ENCODE results near the gene MCM8. TPM values are rescaled to one million over a fixed set of nuclear protein-coding genes. Genes with fewer than 3 reads are reported as not detected.
A peak's percentile ranks its signal among the peaks of the same experiment; 100 is the strongest.

The MCM8 gene
- total RNA-seq, 1 donor from 2014 or later, result 4.7 TPM

- H3K36me3 ChIP-seq (ENCODE audit: control insufficient read depth in 3 of 3, insufficient read depth in 3 of 3, low read length in 3 of 3), result peaks cover 2 to 23% (median 19%) of the 10 kb centered on the region in 3 donors
- no peak overlapping the region for H3K9ac ChIP-seq (ENCODE audit: low read depth in 1 of 3, low read length in 3 of 3)
- H3K9me3 ChIP-seq (ENCODE audit: control insufficient read depth in 3 of 3, low read length in 3 of 3), result no peaks in the 10 kb centered on the region
- H3K4me1 ChIP-seq (ENCODE audit: control insufficient read depth in 3 of 3, insufficient read depth in 3 of 3, low read length in 3 of 3), result no peaks in the 10 kb centered on the region
- no peak overlapping the region for H3K27ac ChIP-seq (ENCODE audit: low read depth, low read length)
- no peaks in the 10 kb centered on the region for H3K27me3 ChIP-seq (ENCODE audit: control insufficient read depth in 3 of 3, insufficient read depth in 3 of 3, low read length in 3 of 3)
- H3K4me3 ChIP-seq (ENCODE audit: low read length in 3 of 3), result no peak overlapping the region
Measured at GRCh38 chr20:5990946-5991345, 40.5 kb downstream of the MCM8 start.

GRCh38 chr20:5991623-5992441 lies 41.4 kb downstream of the MCM8 start:
- no peak overlapping the region for H3K4me3 ChIP-seq (ENCODE audit: low read length in 3 of 3)
- no peak overlapping the region for H3K9ac ChIP-seq (ENCODE audit: low read depth in 1 of 3, low read length in 3 of 3)
- H3K27ac ChIP-seq (ENCODE audit: low read depth, low read length), result no peak overlapping the region
- H3K4me1 ChIP-seq (ENCODE audit: control insufficient read depth in 3 of 3, insufficient read depth in 3 of 3, low read length in 3 of 3), result no peaks in the 10 kb centered on the region
- no peaks in the 10 kb centered on the region for H3K27me3 ChIP-seq (ENCODE audit: control insufficient read depth in 3 of 3, insufficient read depth in 3 of 3, low read length in 3 of 3)
- peaks cover 2 to 18% (median 15%) of the 10 kb centered on the region in 3 donors for H3K36me3 ChIP-seq (ENCODE audit: control insufficient read depth in 3 of 3, insufficient read depth in 3 of 3, low read length in 3 of 3)
- no peaks in the 10 kb centered on the region for H3K9me3 ChIP-seq (ENCODE audit: control insufficient read depth in 3 of 3, low read length in 3 of 3)

GRCh38 chr20:5996765-5997164 lies 46.3 kb downstream of the MCM8 start:
- no peak overlapping the region for H3K9ac ChIP-seq (ENCODE audit: low read depth in 1 of 3, low read length in 3 of 3)
- no peaks in the 10 kb centered on the region for H3K27me3 ChIP-seq (ENCODE audit: control insufficient read depth in 3 of 3, insufficient read depth in 3 of 3, low read length in 3 of 3)
- no peaks in the 10 kb centered on the region for H3K9me3 ChIP-seq (ENCODE audit: control insufficient read depth in 3 of 3, low read length in 3 of 3)
- no peak overlapping the region for H3K27ac ChIP-seq (ENCODE audit: low read depth, low read length)
- H3K36me3 ChIP-seq (ENCODE audit: control insufficient read depth in 3 of 3, insufficient read depth in 3 of 3, low read length in 3 of 3), result peaks cover 2 to 11% (median 6%) of the 10 kb centered on the region in 3 donors
- H3K4me3 ChIP-seq (ENCODE audit: low read length in 3 of 3), result no peak overlapping the region
- H3K4me1 ChIP-seq (ENCODE audit: control insufficient read depth in 3 of 3, insufficient read depth in 3 of 3, low read length in 3 of 3), result no peaks in the 10 kb centered on the region

DNA sequence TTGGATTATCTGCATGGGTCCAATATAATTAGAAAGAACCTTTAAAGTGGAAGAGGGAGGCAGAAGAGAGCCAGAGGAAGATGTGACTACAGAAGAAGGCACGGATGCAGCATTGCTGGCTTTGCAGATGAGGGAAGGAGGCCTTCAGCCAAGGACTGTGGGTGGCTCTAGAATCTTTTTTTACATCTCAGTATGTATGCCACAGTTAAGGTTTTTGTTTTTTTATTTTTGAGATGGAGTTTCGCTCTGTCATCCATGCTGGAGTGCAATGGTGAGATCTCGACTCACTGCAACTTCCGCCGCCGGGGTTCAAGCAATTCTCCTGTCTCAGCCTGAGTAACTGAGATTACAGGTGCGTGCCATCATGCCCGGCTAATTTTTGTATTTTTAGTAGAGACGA lies 49.3 kb downstream of the MCM8 start:
- H3K27me3 ChIP-seq (ENCODE audit: control insufficient read depth in 3 of 3, insufficient read depth in 3 of 3, low read length in 3 of 3), result no peaks in the 10 kb centered on the region
- no peak overlapping the region for H3K9ac ChIP-seq (ENCODE audit: low read depth in 1 of 3, low read length in 3 of 3)
- H3K4me1 ChIP-seq (ENCODE audit: control insufficient read depth in 3 of 3, insufficient read depth in 3 of 3, low read length in 3 of 3), result no peaks in the 10 kb centered on the region
- H3K27ac ChIP-seq (ENCODE audit: low read depth, low read length), result no peak overlapping the region
- no peaks in the 10 kb centered on the region for H3K9me3 ChIP-seq (ENCODE audit: control insufficient read depth in 3 of 3, low read length in 3 of 3)
- peaks cover 2 to 9% (median 6%) of the 10 kb centered on the region in 3 donors for H3K36me3 ChIP-seq (ENCODE audit: control insufficient read depth in 3 of 3, insufficient read depth in 3 of 3, low read length in 3 of 3)
- H3K4me3 ChIP-seq (ENCODE audit: low read length in 3 of 3), result no peak overlapping the region

GRCh38 chr20:6000871-6001270 lies 50.4 kb downstream of the MCM8 start:
- Histone ChIP-seq H3K9me3 (ENCODE audit: control insufficient read depth in 3 of 3, low read length in 3 of 3) (no peaks in the 10 kb centered on the region), H3K36me3 (ENCODE audit: control insufficient read depth in 3 of 3, insufficient read depth in 3 of 3, low read length in 3 of 3) (peaks cover 0 to 2% (median 0%) of the 10 kb centered on the region in 3 donors), H3K27me3 (ENCODE audit: control insufficient read depth in 3 of 3, insufficient read depth in 3 of 3, low read length in 3 of 3) (no peaks in the 10 kb centered on the region), H3K9ac (ENCODE audit: low read depth in 1 of 3, low read length in 3 of 3) (no peak overlapping the region), H3K4me3 (ENCODE audit: low read length in 3 of 3) (no peak overlapping the region), H3K4me1 (ENCODE audit: control insufficient read depth in 3 of 3, insufficient read depth in 3 of 3, low read length in 3 of 3) (peaks cover 0 to 2% (median 0%) of the 10 kb centered on the region in 3 donors), H3K27ac (ENCODE audit: low read depth, low read length) (no peak overlapping the region)

DNA sequence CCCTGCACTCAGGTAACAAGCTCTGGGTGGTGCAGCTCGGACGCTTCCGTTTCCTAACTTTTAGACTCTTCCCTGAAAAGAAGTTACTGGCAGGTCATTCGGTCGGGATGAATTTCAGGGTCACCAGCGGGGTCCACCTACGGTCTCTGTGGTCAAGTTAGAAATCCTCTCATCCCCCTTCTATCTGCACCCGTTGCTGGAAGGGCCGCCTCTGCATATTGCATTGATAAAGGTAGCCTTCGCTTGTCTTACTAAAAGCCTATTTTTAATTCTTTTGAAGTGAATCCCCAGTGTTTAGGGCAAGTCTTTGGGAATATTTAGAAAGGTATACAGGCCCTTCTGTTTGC lies 56.1 kb downstream of the MCM8 start:
- peak overlapping the region; percentile 84 to 87 (median 84) for H3K4me3 ChIP-seq (ENCODE audit: low read length in 3 of 3)
- peaks cover 6 to 17% (median 13%) of the 10 kb centered on the region in 3 donors for H3K36me3 ChIP-seq (ENCODE audit: control insufficient read depth in 3 of 3, insufficient read depth in 3 of 3, low read length in 3 of 3)
- peak overlapping the region; percentile 78 for H3K27ac ChIP-seq (ENCODE audit: low read depth, low read length)
- H3K9ac ChIP-seq (ENCODE audit: low read depth in 1 of 3, low read length in 3 of 3), result peak overlapping the region; percentile 84 to 91 (median 87)
- H3K9me3 ChIP-seq (ENCODE audit: control insufficient read depth in 3 of 3, low read length in 3 of 3), result no peaks in the 10 kb centered on the region
- peaks cover 14 to 26% (median 16%) of the 10 kb centered on the region in 3 donors for H3K4me1 ChIP-seq (ENCODE audit: control insufficient read depth in 3 of 3, insufficient read depth in 3 of 3, low read length in 3 of 3)
- no peaks in the 10 kb centered on the region for H3K27me3 ChIP-seq (ENCODE audit: control insufficient read depth in 3 of 3, insufficient read depth in 3 of 3, low read length in 3 of 3)

DNA sequence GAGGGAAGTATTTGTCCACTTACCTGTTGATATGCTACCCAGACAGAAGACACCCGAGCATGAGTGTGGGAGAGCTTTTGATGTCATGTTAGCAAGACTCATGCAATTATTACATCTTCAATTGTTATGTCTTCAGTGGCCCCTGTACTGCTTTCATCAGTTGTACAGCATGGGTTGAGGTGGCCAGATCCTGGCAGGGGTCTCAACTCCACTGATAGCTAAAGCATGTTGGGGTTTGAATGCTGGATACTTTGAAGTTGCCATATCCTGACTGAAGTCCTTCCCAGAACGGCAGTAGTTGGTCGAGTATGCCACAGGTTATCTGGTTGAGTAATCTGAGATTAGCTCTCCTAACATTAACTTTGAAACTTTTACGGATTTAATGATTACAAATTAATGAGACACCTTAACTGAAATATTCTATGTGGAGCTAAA lies 56.7 kb downstream of the MCM8 start:
- Histone ChIP-seq H3K4me1 (ENCODE audit: control insufficient read depth in 3 of 3, insufficient read depth in 3 of 3, low read length in 3 of 3) (peaks cover 14 to 26% (median 16%) of the 10 kb centered on the region in 3 donors), H3K9me3 (ENCODE audit: control insufficient read depth in 3 of 3, low read length in 3 of 3) (no peaks in the 10 kb centered on the region), H3K27ac (ENCODE audit: low read depth, low read length) (peak overlapping the region; percentile 78), H3K9ac (ENCODE audit: low read depth in 1 of 3, low read length in 3 of 3) (peak overlapping the region; percentile 84 to 91 (median 87)), H3K27me3 (ENCODE audit: control insufficient read depth in 3 of 3, insufficient read depth in 3 of 3, low read length in 3 of 3) (no peaks in the 10 kb centered on the region), H3K36me3 (ENCODE audit: control insufficient read depth in 3 of 3, insufficient read depth in 3 of 3, low read length in 3 of 3) (peaks cover 7 to 18% (median 17%) of the 10 kb centered on the region in 3 donors), H3K4me3 (ENCODE audit: low read length in 3 of 3) (peak overlapping the region; percentile 84 to 87 (median 84))

DNA sequence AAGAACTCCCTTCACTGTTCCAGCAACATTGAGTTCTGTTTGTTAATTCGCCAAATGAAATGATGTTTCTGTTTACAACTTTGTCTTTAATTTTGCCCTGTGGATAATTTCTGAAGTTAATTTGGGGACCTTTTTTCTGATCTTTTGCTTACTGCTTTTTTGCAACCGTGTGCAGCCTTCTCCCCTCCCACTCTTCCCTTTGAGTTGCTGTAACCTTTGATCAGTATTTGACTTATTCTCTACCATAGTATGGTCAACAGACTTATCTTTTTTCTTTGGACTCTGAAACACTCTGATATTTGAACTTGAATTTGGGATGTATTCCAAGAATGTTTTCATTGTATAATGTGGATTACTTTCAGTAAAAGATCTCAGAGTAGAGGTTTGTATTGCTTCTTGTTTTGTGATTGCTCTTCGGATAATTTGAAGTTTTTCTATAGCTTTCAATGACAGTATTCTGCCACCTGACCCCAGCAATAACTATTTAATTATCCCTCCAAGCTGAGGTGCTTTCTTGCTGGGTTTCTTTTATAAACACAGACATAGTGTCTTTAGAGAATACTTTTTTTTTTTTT lies 57.2 kb downstream of the MCM8 start:
- Histone ChIP-seq H3K4me1 (ENCODE audit: control insufficient read depth in 3 of 3, insufficient read depth in 3 of 3, low read length in 3 of 3) (peaks cover 14 to 26% (median 16%) of the 10 kb centered on the region in 3 donors), H3K36me3 (ENCODE audit: control insufficient read depth in 3 of 3, insufficient read depth in 3 of 3, low read length in 3 of 3) (peaks cover 8 to 22% (median 17%) of the 10 kb centered on the region in 3 donors), H3K27me3 (ENCODE audit: control insufficient read depth in 3 of 3, insufficient read depth in 3 of 3, low read length in 3 of 3) (no peaks in the 10 kb centered on the region), H3K4me3 (ENCODE audit: low read length in 3 of 3) (peak overlapping the region; percentile 84 to 87 (median 84)), H3K27ac (ENCODE audit: low read depth, low read length) (peak overlapping the region; percentile 56), H3K9me3 (ENCODE audit: control insufficient read depth in 3 of 3, low read length in 3 of 3) (no peaks in the 10 kb centered on the region), H3K9ac (ENCODE audit: low read depth in 1 of 3, low read length in 3 of 3) (peak overlapping the region; percentile 70 to 87 (median 84))

DNA sequence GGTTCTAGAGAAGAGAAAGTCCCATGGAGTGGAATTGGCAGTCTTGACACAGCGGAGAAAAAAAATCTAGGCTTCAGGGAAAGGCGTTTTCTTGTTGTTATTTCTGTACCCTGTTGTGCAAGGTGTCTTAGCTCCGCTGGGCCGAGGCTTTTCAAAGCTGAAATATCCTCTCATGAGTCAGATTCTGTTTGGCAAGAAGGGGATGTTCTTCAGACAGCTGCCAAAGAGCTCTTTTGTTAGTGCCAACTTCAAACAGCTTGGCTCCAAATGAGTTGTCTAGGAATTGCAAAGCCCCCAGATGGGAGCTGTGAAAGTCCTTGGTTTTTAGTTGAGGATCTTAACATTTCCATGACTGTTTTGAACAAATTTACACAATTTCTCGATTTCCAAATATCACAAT lies 57.8 kb downstream of the MCM8 start:
- peak overlapping the region in 2 of 3 donors; percentile 34 to 49 for H3K4me3 ChIP-seq (ENCODE audit: low read length in 3 of 3)
- H3K9ac ChIP-seq (ENCODE audit: low read depth in 1 of 3, low read length in 3 of 3), result peak overlapping the region; percentile 70 to 87 (median 84)
- peaks cover 14 to 26% (median 16%) of the 10 kb centered on the region in 3 donors for H3K4me1 ChIP-seq (ENCODE audit: control insufficient read depth in 3 of 3, insufficient read depth in 3 of 3, low read length in 3 of 3)
- H3K27ac ChIP-seq (ENCODE audit: low read depth, low read length), result peak overlapping the region; percentile 56
- H3K36me3 ChIP-seq (ENCODE audit: control insufficient read depth in 3 of 3, insufficient read depth in 3 of 3, low read length in 3 of 3), result peaks cover 10 to 24% (median 18%) of the 10 kb centered on the region in 3 donors
- H3K27me3 ChIP-seq (ENCODE audit: control insufficient read depth in 3 of 3, insufficient read depth in 3 of 3, low read length in 3 of 3), result no peaks in the 10 kb centered on the region
- H3K9me3 ChIP-seq (ENCODE audit: control insufficient read depth in 3 of 3, low read length in 3 of 3), result no peaks in the 10 kb centered on the region

DNA sequence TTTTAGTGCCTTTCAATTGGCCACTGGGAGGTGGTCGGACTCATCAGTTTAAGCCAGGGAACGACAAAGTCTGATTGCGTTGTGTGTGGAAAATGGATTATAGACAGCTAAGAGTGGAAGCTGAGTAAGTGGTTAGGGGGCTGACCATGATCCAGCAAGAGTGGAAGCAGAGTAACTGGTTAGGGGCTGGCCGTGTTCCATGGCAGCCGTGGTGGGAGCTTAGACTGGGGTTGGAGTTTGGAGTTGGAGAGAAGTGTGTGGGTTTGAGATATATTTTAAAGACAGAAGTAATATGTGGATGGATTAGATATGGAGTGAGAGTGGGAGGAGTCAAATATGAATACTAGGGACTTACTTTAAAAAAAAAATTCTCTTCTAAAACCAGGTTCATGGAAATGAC lies 61.7 kb downstream of the MCM8 start:
- H3K27me3 ChIP-seq (ENCODE audit: control insufficient read depth in 3 of 3, insufficient read depth in 3 of 3, low read length in 3 of 3), result no peaks in the 10 kb centered on the region
- H3K9ac ChIP-seq (ENCODE audit: low read depth in 1 of 3, low read length in 3 of 3), result no peak overlapping the region
- H3K36me3 ChIP-seq (ENCODE audit: control insufficient read depth in 3 of 3, insufficient read depth in 3 of 3, low read length in 3 of 3), result peaks cover 10 to 37% (median 27%) of the 10 kb centered on the region in 3 donors
- H3K9me3 ChIP-seq (ENCODE audit: control insufficient read depth in 3 of 3, low read length in 3 of 3), result no peaks in the 10 kb centered on the region
- no peak overlapping the region for H3K27ac ChIP-seq (ENCODE audit: low read depth, low read length)
- peaks cover 9 to 17% (median 10%) of the 10 kb centered on the region in 3 donors for H3K4me1 ChIP-seq (ENCODE audit: control insufficient read depth in 3 of 3, insufficient read depth in 3 of 3, low read length in 3 of 3)
- no peak overlapping the region for H3K4me3 ChIP-seq (ENCODE audit: low read length in 3 of 3)
